ENCODE results near the gene PCDH9.
"Not testable (repeated sequence)": the region's sequence is repeated elsewhere in the genome, so short reads cannot be mapped to it uniquely, and the experiment has no call there.

Gene PCDH9

GRCh38 chr13:66624302-66624701 is 605.8 kb downstream of the PCDH9 start:
- DNase-seq: no peak

- DNase-seq: no peak
Observed at GRCh38 chr13:66623129-66623820, 606.9 kb downstream of the PCDH9 start.

- DNase-seq: not testable (repeated sequence)
Observed at GRCh38 chr13:66621906-66622447, 608.2 kb downstream of the PCDH9 start.

GRCh38 chr13:66618702-66619101 is 611.4 kb downstream of the PCDH9 start:
- no peak for DNase-seq

GRCh38 chr13:66617786-66618185 is 612.4 kb downstream of the PCDH9 start:
- no peak for DNase-seq

GRCh38 chr13:66612983-66613382 is 617.2 kb downstream of the PCDH9 start:
- DNase-seq: no peak

- no peak for DNase-seq
Observed at GRCh38 chr13:66586489-66586888, 643.6 kb downstream of the PCDH9 start.

- DNase-seq: no peak
Observed at GRCh38 chr13:66585669-66586203, 644.4 kb downstream of the PCDH9 start.

GRCh38 chr13:66581675-66582074 is 648.5 kb downstream of the PCDH9 start:
- DNase-seq: no peak

GRCh38 chr13:66578305-66578704 is 651.8 kb downstream of the PCDH9 start:
- DNase-seq: no peak

GRCh38 chr13:66577358-66577757 is 652.8 kb downstream of the PCDH9 start:
- no peak for DNase-seq

- DNase-seq: no peak
Observed at GRCh38 chr13:66576381-66576780, 653.8 kb downstream of the PCDH9 start.

- no peak for DNase-seq
Observed at GRCh38 chr13:66574606-66575005, 655.5 kb downstream of the PCDH9 start.

- no peak for DNase-seq
Observed at GRCh38 chr13:66567899-66568612, 662.1 kb downstream of the PCDH9 start.

GRCh38 chr13:66565279-66565678 is 664.9 kb downstream of the PCDH9 start:
- no peak for DNase-seq

- no peak for DNase-seq
Observed at GRCh38 chr13:66563076-66563475, 667.1 kb downstream of the PCDH9 start.

GRCh38 chr13:66562054-66562453 is 668.1 kb downstream of the PCDH9 start:
- no peak for DNase-seq

GRCh38 chr13:66560991-66561390 is 669.1 kb downstream of the PCDH9 start:
- no peak for DNase-seq

GRCh38 chr13:66560189-66560588 is 669.9 kb downstream of the PCDH9 start:
- no peak for DNase-seq

GRCh38 chr13:66559093-66559492 is 671.0 kb downstream of the PCDH9 start:
- no peak for DNase-seq

GRCh38 chr13:66558506-66558905 is 671.6 kb downstream of the PCDH9 start:
- DNase-seq: no peak

- no peak for DNase-seq
Observed at GRCh38 chr13:66557357-66557756, 672.8 kb downstream of the PCDH9 start.

GRCh38 chr13:66556306-66556705 is 673.8 kb downstream of the PCDH9 start:
- no peak for DNase-seq

GRCh38 chr13:66553391-66553790 is 676.7 kb downstream of the PCDH9 start:
- no peak for DNase-seq
